B cell (primary cell): ENCODE results near the gene SDK1.

ENCODE experiments used
- CTCF ChIP-seq: fragments of 200-600 bp; IDR thresholded peaks from one replicate; pipeline ENCODE4 v1.8.0; 2022; ENCODE audit warnings: antibody characterized with exemption, mild to moderate bottlenecking
- EZH2 ChIP-seq: IDR thresholded peaks from 2 replicates; pipeline ENCODE4 v1.6.1; 2012; ENCODE audit warnings: borderline replicate concordance, low read depth, mild to moderate bottlenecking, moderate library complexity, low read length; ENCODE audit not compliant: insufficient read depth, poor library complexity, severe bottlenecking

- TF ChIP-seq EZH2 (no peak), CTCF (no peak)
Observed at GRCh38 chr7:3443716-3444115, 142.7 kb downstream of the SDK1 start.
